ENCODE results near the gene AGBL5.

AGBL5 gene

DNA sequence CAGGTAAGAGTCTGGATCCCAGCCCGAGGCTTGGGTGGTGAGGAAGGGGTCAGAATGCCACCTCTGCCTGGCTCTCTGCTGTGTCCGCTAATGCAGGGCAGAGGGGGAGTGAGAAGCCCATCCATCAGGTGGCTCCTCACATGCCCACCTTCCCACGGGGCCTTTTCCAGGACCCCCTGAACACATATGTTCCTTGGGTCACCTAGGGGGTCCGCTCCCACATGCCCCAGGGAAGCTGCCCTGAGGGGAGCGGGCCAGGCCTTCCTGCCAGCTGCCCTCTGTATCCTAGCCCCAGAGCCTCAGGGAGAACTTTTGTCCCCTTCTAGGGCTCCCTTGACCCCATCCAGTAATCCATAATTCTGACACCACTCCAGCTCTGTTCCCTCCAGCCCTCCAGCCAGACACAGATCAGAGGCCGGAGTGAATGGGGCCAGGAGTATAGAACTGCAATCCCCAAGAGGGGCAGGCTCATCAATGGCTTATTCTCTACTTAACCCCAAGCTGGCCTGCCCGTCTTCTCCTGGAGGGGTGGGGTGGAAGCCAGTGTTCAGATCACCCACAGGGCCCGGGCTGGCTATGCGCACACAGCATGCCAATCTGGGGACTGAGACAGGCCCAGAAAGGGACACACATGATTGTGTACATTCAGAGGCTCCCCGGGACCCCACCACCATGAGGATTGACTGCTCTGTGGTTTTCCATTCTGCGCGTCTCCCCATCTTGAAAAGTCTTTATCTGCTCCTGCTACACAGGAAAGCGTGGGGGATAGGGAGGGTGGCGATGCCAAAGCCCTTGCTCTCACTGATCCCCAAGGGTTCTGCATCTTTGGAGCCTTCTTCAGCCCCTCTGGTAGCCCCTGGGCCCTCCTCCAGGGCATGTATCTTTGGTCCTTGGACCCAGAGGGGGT is 28.0 kb downstream of the AGBL5 start:
- no peak for DNase-seq (ENCODE audit: low read depth)

DNA sequence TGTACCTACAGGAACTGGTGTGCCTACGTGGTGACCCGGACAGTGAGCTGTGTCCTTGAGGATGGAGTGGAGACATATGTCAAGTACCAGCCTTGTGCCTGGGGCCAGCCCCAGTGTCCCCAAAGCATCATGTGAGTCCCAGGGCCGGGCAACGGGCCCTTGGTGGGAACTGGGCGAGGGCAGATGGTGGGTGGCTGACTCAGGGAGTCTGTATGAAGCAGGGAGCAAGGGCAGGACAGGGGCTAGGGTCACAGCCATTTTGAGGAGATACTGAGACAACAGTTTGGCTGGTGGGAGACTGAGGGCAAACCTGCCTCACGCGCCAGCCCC is 28.6 kb downstream of the AGBL5 start:
- no peak for DNase-seq (ENCODE audit: low read depth)

- no peak for DNase-seq (ENCODE audit: low read depth)
Observed at GRCh38 chr2:27080603-27080936, 29.1 kb downstream of the AGBL5 start.

DNA sequence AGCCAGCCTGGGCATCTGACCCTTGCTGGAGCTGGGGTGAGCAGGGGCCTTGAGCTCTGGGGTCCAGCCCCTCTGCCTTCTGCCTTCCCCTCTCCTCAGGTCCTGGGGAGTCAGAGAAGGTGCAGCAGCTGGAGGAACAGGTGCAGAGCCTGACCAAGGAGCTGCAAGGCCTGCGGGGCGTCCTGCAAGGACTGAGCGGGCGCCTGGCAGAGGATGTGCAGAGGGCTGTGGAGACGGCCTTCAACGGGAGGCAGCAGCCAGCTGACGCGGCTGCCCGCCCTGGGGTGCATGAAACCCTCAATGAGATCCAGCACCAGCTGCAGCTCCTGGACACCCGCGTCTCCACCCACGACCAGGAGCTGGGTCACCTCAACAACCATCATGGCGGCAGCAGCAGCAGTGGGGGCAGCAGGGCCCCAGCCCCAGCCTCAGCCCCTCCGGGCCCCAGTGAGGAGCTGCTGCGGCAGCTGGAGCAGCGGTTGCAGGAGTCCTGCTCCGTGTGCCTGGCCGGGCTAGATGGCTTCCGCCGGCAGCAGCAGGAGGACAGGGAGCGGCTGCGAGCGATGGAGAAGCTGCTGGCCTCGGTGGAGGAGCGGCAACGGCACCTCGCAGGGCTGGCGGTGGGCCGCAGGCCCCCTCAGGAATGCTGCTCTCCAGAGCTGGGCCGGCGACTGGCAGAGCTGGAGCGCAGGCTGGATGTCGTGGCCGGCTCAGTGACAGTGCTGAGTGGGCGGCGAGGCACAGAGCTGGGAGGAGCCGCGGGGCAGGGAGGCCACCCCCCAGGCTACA is 30.7 kb downstream of the AGBL5 start:
- no peak for DNase-seq (ENCODE audit: low read depth)

DNA sequence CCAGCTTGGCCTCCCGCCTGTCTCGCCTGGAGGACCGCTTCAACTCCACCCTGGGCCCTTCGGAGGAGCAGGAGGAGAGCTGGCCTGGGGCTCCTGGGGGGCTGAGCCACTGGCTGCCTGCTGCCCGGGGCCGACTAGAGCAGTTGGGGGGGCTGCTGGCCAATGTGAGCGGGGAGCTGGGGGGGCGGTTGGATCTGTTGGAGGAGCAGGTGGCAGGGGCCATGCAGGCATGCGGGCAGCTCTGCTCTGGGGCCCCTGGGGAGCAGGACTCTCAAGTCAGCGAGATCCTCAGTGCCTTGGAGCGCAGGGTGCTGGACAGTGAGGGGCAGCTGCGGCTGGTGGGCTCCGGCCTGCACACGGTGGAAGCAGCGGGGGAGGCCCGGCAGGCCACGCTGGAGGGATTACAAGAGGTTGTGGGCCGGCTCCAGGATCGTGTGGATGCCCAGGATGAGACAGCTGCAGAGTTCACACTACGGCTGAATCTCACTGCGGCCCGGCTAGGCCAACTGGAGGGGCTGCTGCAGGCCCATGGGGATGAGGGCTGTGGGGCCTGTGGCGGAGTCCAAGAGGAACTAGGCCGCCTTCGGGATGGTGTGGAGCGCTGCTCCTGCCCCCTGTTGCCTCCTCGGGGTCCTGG is 31.4 kb downstream of the AGBL5 start:
- DNase-seq (ENCODE audit: low read depth): no peak

GRCh38 chr2:27083410-27084296 is 32.2 kb downstream of the AGBL5 start:
- DNase-seq (ENCODE audit: low read depth): no peak

GRCh38 chr2:27084297-27085061 is 33.0 kb downstream of the AGBL5 start:
- no peak for DNase-seq (ENCODE audit: low read depth)

DNA sequence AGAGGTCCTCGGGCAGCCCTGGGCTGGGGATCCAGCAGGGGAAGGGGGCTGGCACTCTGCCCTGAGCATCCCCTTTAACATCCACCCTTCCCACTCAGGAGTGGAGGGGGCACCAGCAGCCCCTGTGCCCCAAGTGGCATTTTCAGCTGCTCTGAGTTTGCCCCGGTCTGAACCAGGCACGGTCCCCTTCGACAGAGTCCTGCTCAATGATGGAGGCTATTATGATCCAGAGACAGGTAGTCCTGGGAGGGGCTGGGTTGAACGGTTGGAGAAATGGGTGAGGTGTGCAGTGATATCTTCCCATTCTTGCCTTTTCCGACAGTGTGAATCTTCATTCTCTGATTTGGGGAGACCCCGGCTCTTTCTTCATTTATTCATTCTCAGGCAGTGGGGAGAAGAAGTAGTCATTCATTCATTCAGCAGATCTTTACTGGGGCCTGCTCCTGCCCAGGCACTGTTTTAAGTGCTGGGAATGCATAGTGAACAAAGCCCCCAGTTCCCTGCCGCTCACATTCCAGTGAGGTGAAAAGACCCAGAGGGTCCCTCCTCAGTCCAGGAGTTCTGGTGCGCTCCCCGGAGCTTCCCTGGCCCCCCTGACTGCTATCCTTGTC is 33.7 kb downstream of the AGBL5 start:
- no peak for DNase-seq (ENCODE audit: low read depth)

DNA sequence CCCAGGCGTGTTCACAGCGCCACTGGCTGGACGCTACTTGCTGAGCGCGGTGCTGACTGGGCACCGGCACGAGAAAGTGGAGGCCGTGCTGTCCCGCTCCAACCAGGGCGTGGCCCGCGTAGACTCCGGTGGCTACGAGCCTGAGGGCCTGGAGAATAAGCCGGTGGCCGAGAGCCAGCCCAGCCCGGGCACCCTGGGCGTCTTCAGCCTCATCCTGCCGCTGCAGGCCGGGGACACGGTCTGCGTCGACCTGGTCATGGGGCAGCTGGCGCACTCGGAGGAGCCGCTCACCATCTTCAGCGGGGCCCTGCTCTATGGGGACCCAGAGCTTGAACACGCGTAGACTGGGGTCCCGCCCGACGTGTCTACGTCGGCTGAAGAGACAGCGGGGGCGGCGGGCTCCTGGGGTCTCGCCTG is 34.2 kb downstream of the AGBL5 start:
- DNase-seq (ENCODE audit: low read depth): peak; percentile 9

DNA sequence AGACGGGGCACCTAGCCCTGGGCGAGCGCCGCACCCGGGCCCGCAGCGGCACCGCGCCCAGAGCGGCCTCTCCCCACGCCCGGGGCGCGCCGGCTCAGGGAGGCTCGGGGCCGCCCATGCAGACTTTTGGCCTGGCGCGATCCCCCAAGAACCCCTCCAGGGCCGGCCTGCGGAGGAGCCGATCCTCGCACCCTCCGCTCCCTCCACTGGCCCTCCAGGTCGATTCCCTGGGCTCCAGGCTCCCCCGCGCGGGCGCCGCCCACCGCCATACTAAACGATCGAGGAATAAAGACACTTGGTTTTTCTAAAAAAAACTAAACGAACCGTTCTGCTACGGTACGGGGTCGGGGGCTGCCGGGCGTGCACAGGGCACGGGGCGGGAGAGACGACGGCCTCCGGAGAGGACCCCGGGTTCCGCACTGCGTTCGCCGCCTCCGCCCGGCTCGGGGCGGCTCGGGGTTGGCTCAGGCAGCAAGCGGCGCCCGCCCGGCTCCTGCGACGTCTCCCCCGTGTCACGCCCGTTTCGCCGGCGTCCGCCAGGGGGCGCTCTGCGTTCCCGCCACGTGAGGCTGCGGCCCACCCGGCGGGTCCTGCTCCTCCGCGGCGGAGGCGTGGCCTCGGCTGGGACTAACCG is 34.7 kb downstream of the AGBL5 start:
- peak; percentile 99 for DNase-seq (ENCODE audit: low read depth)

DNA sequence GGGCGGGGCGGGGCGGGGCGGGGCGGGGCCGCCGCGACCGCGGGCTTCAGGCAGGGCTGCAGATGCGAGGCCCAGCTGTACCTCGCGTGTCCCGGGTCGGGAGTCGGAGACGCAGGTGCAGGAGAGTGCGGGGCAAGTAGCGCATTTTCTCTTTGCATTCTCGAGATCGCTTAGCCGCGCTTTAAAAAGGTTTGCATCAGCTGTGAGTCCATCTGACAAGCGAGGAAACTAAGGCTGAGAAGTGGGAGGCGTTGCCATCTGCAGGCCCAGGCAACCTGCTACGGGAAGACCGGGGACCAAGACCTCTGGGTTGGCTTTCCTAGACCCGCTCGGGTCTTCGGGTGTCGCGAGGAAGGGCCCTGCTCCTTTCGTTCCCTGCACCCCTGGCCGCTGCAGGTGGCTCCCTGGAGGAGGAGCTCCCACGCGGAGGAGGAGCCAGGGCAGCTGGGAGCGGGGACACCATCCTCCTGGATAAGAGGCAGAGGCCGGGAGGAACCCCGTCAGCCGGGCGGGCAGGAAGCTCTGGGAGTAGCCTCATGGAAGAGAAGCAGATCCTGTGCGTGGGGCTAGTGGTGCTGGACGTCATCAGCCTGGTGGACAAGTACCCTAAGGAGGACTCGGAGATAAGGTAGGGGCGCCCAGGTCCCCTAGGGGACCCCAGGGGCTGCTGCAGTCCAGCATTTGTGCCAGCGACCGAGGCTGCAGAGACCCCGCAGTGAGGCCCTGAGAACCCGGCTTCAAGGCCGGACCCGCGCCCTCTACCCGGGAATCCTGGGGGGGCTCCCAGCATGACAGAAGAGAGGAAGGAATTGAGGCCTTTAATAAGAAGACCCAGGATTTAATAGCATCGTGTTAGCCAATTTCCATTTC is 35.5 kb downstream of the AGBL5 start, which contains the start of gene KHK:
KHK (plus strand) TSS at position 49 of the 870 bp plus-strand sequence; CDS start at position 537, 488 bp downstream.
- no peak for DNase-seq (ENCODE audit: low read depth)

DNA sequence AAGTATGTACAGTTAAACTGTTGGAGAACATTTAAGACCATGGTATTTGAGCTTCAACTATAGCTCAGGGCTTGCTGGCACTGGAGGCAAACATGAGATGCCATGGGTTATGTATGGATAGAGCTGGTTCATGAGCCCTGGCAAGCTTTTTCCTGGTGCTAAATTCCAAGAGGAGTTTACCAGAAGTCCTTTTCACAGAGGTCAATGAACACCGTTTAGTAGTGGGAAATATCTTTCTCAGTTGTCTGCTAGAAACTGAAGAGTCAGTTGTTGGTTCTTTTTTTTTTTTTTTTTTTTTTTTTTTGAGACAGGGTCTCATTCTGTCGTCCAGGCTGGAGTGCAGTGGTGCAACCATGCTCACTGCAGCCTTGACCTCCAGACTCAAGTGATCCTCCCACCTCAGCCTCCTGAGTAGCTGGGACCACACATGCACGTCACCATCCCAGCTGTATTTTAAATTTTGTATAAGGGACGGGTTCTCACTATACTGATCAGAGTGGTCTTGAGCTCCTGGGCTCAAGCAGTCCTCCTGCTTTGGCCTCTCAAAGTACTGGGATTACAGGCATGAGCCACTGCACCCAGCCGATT is 36.4 kb downstream of the AGBL5 start:
- no peak for DNase-seq (ENCODE audit: low read depth)

GRCh38 chr2:27088634-27089033 is 37.2 kb downstream of the AGBL5 start:
- no peak for DNase-seq (ENCODE audit: low read depth)

GRCh38 chr2:27089111-27089954 is 37.9 kb downstream of the AGBL5 start:
- DNase-seq (ENCODE audit: low read depth): no peak

GRCh38 chr2:27091746-27092695 is 40.6 kb downstream of the AGBL5 start:
- no peak for DNase-seq (ENCODE audit: low read depth)

GRCh38 chr2:27092696-27093429 is 41.4 kb downstream of the AGBL5 start:
- no peak for DNase-seq (ENCODE audit: low read depth)
